Astrocyte (in vitro differentiated cells and primary cell): ENCODE measurements around the gene CEP57. TPM values are rescaled to one million over a fixed set of nuclear protein-coding genes. Genes with fewer than 3 reads are reported as not detected.

Experiments
- DNase-seq: peaks from one replicate; pipeline ENCODE4 v3.0.0-alpha.2; 2010; ENCODE audit warnings: low read depth
- FAIRE-seq: peaks from 2 replicates; lab custom pipeline; 2011; peaks lifted over from hg19 to GRCh38; lab: Jason Lieb, UNC
- H2AFZ ChIP-seq: 2 replicates; pipeline ENCODE4 v1.6.0; 2012; ENCODE audit warnings: low read depth, low read length, inconsistent platforms
- H3K27ac ChIP-seq: 2 replicates; pipeline ENCODE4 v1.5.1; 2011; ENCODE audit warnings: low read depth, low read length, inconsistent platforms
- H3K27me3 ChIP-seq: 2 replicates; pipeline ENCODE4 v1.6.0; 2011; ENCODE audit warnings: low read length, inconsistent platforms; ENCODE audit not compliant: insufficient read depth
- H3K36me3 ChIP-seq: 2 replicates; pipeline ENCODE4 v1.5.1; 2011; ENCODE audit warnings: low read length, inconsistent platforms; ENCODE audit not compliant: insufficient read depth
- H3K4me1 ChIP-seq: 2 replicates; pipeline ENCODE4 v1.5.1; 2011; ENCODE audit warnings: low read length, inconsistent platforms; ENCODE audit not compliant: insufficient read depth
- H3K4me2 ChIP-seq: 2 replicates; pipeline ENCODE4 v1.6.0; 2012; ENCODE audit warnings: low read length, inconsistent platforms
- H3K4me3 ChIP-seq: 2 replicates; pipeline ENCODE4 v1.5.1; 2011; ENCODE audit warnings: low read depth, mild to moderate bottlenecking, low read length, inconsistent platforms; ENCODE audit not compliant: insufficient read depth
- H3K79me2 ChIP-seq: 2 replicates; pipeline ENCODE4 v1.6.0; 2012; ENCODE audit warnings: mild to moderate bottlenecking, low read length, inconsistent platforms; ENCODE audit not compliant: insufficient read depth
- H3K9ac ChIP-seq: 2 replicates; pipeline ENCODE4 v1.6.0; 2012; ENCODE audit warnings: mild to moderate bottlenecking, low read length, inconsistent platforms
- H3K9me3 ChIP-seq: 2 replicates; pipeline ENCODE4 v1.5.1; 2012; ENCODE audit warnings: low read depth, mild to moderate bottlenecking, low read length, inconsistent platforms; ENCODE audit not compliant: insufficient read depth
- H4K20me1 ChIP-seq: 2 replicates; pipeline ENCODE4 v1.6.0; 2012; ENCODE audit warnings: low read length, inconsistent platforms; ENCODE audit not compliant: insufficient read depth
- H3K27ac Mint-ChIP-seq: one replicate; pipeline ENCODE4 v1.8.0; 2021; ENCODE audit warnings: mild to moderate bottlenecking, mixed read lengths; ENCODE audit not compliant: unreplicated experiment
- H3K27me3 Mint-ChIP-seq: one replicate; pipeline ENCODE4 v1.8.0; 2021; ENCODE audit warnings: low read depth, mixed read lengths; ENCODE audit not compliant: unreplicated experiment
- H3K36me3 Mint-ChIP-seq: one replicate; pipeline ENCODE4 v1.8.0; 2021; ENCODE audit warnings: low read depth, mixed read lengths; ENCODE audit not compliant: unreplicated experiment
- H3K4me1 Mint-ChIP-seq: one replicate; pipeline ENCODE4 v1.8.0; 2021; ENCODE audit warnings: low read depth, mixed read lengths; ENCODE audit not compliant: unreplicated experiment
- H3K4me3 Mint-ChIP-seq: one replicate; pipeline ENCODE4 v1.8.0; 2021; ENCODE audit warnings: mild to moderate bottlenecking, moderate library complexity, mixed read lengths; ENCODE audit not compliant: unreplicated experiment
- H3K9me3 Mint-ChIP-seq: one replicate; pipeline ENCODE4 v1.8.0; 2021; ENCODE audit warnings: mild to moderate bottlenecking, mixed read lengths; ENCODE audit not compliant: unreplicated experiment
- EZH2 ChIP-seq: IDR thresholded peaks from 2 replicates; pipeline ENCODE4 v1.6.1; 2012; ENCODE audit warnings: mild to moderate bottlenecking, low read length, inconsistent platforms; ENCODE audit not compliant: insufficient read depth
- total RNA-seq: library from RNA; stranded (reverse); gene quantifications from 2 replicates; pipeline ENCODE4 v1.2.1, GENCODE V29; 2021
- TF ChIP-seq, protein P1 (sequence below): IDR thresholded peaks from 2 replicates; pipeline ENCODE4 v1.5.1; 2011; ENCODE audit warnings: low read depth, mild to moderate bottlenecking, inconsistent platforms, low read length, moderate library complexity; ENCODE audit not compliant: insufficient read depth

CEP57 gene
- total RNA-seq, 1 donor from 2014 or later, result 23.5 TPM

DNA sequence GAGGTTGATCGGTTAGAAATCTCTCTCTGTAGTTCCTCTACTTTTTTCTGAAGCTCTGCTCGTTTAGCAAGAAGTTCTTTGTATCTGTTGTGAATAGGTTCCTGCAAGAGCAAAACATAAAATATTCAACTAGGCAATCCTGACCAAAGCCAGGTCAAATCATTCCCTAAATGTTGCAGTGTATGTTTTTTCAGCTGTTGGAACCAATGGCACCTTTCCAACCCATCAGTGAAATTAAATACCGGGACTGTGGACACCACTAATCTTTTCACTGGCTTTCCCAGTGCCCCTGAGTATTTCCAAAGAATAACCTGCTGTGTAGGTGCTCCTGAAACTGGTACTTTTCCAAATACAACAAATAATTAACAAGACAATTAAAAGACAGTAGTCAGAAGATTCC lies 45.1 kb downstream of the CEP57 start:
- H3K27me3 ChIP-seq, result no peaks in the 10 kb centered on the region
- DNase-seq, result peak; percentile 46
- Mint-ChIP-seq H3K4me1 (peaks cover 29% of the 10 kb centered on the region), H3K27me3 (no peaks in the 10 kb centered on the region), H3K4me3 (no peak overlapping the region), H3K9me3 (no peaks in the 10 kb centered on the region), H3K27ac (peak overlapping the region; percentile 69), H3K36me3 (peaks cover 2% of the 10 kb centered on the region)
- no peak overlapping the region for H3K4me3 ChIP-seq
- no peak for FAIRE-seq
- peaks cover 33% of the 10 kb centered on the region for H3K4me1 ChIP-seq
- H3K27ac ChIP-seq, result peak overlapping the region; percentile 36
- no peaks in the 10 kb centered on the region for H3K9me3 ChIP-seq
- TF ChIP-seq, protein P1, sequence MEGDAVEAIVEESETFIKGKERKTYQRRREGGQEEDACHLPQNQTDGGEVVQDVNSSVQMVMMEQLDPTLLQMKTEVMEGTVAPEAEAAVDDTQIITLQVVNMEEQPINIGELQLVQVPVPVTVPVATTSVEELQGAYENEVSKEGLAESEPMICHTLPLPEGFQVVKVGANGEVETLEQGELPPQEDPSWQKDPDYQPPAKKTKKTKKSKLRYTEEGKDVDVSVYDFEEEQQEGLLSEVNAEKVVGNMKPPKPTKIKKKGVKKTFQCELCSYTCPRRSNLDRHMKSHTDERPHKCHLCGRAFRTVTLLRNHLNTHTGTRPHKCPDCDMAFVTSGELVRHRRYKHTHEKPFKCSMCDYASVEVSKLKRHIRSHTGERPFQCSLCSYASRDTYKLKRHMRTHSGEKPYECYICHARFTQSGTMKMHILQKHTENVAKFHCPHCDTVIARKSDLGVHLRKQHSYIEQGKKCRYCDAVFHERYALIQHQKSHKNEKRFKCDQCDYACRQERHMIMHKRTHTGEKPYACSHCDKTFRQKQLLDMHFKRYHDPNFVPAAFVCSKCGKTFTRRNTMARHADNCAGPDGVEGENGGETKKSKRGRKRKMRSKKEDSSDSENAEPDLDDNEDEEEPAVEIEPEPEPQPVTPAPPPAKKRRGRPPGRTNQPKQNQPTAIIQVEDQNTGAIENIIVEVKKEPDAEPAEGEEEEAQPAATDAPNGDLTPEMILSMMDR, result no peak
- TF ChIP-seq EZH2, result no peak
- H3K9ac ChIP-seq, result peak overlapping the region; percentile 46
- H3K36me3 ChIP-seq, result peaks cover 33% of the 10 kb centered on the region
- no peaks in the 10 kb centered on the region for H3K79me2 ChIP-seq
- no peak overlapping the region for H2AFZ ChIP-seq
- H4K20me1 ChIP-seq, result no peaks in the 10 kb centered on the region
- peak overlapping the region; percentile 41 for H3K4me2 ChIP-seq

DNA sequence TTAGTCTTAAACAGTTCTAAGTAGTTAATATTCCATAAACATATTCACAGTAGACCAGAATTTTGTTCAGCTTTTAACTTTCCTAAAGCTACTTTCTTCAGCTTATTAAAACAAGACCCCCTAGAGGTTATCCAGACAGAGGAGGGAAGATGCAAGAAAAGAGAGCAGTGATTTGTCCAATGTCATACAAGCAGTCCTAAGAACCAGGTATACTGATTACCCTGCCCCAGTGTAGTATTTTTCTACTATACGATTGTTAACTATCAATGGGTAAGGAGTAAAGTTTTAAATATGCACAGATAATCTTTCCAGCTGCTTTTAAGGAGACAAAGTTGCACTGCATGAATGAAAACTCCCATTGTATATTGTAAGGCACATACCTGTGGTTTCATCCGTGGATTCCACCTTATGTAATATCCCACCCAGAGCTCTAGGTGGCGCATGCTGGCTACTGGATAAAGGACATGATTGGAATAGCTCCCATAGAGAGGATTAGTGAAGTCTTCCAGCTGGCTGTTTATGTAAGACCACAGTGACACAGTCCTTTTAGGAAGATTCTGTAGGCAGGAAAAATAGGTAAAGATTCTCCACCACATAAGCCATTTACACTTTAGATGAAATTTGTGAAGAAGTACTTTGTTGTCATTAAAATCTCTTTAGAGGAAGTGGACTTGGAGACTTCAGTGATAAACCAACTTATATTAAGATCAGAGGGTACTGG lies 45.6 kb downstream of the CEP57 start:
- Histone ChIP-seq H2AFZ (no peak overlapping the region), H4K20me1 (no peaks in the 10 kb centered on the region), H3K4me2 (peak overlapping the region; percentile 41), H3K9ac (peak overlapping the region; percentile 46), H3K27me3 (no peaks in the 10 kb centered on the region), H3K4me3 (no peak overlapping the region), H3K36me3 (peaks cover 34% of the 10 kb centered on the region), H3K27ac (peak overlapping the region; percentile 37), H3K79me2 (no peaks in the 10 kb centered on the region), H3K4me1 (peaks cover 33% of the 10 kb centered on the region), H3K9me3 (no peaks in the 10 kb centered on the region)
- FAIRE-seq (peak; percentile 91), DNase-seq (peak; percentile 89)
- Mint-ChIP-seq H3K36me3 (peaks cover 2% of the 10 kb centered on the region), H3K4me3 (no peak overlapping the region), H3K27me3 (no peaks in the 10 kb centered on the region), H3K9me3 (no peaks in the 10 kb centered on the region), H3K4me1 (peaks cover 25% of the 10 kb centered on the region), H3K27ac (peak overlapping the region; percentile 69)
- no peak for TF ChIP-seq EZH2
- TF ChIP-seq, protein P1, result peak; percentile 100

DNA sequence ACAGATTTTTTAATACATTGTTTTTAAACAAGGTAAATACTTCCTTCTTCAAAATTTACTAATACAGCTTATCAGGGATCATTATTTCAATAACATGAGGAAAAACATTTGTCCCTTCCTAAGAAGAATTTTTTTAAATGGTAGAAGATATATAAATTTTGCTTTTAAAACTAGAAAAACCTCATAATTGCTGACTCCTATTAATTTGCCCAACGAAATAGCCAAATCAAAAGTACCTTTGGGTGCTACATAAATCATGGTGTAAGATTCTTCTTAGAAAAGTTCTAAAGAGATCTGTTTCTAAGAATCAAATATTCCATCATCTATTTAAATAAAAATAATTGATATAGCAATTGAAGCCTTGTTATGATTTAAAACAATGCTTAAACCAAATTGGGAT lies 54.9 kb downstream of the CEP57 start:
- DNase-seq (no peak), FAIRE-seq (no peak)
- Histone ChIP-seq H3K9ac (no peak overlapping the region), H3K9me3 (no peaks in the 10 kb centered on the region), H3K4me1 (peaks cover 13% of the 10 kb centered on the region), H3K4me2 (no peak overlapping the region), H3K4me3 (no peak overlapping the region), H4K20me1 (no peaks in the 10 kb centered on the region), H3K27ac (no peak overlapping the region), H3K36me3 (peaks cover 41% of the 10 kb centered on the region), H3K79me2 (no peaks in the 10 kb centered on the region), H3K27me3 (no peaks in the 10 kb centered on the region), H2AFZ (no peak overlapping the region)
- no peaks in the 10 kb centered on the region for H3K27me3 Mint-ChIP-seq
- H3K9me3 Mint-ChIP-seq, result no peaks in the 10 kb centered on the region
- H3K4me1 Mint-ChIP-seq, result peaks cover 6% of the 10 kb centered on the region
- peaks cover 2% of the 10 kb centered on the region for H3K36me3 Mint-ChIP-seq
- no peak overlapping the region for H3K27ac Mint-ChIP-seq
- H3K4me3 Mint-ChIP-seq, result no peak overlapping the region
- TF ChIP-seq EZH2, result no peak
- TF ChIP-seq, protein P1, result no peak
